AG10803 (cell line): ENCODE measurements around the gene CKM.

ENCODE experiments used
- DNase-seq: peaks from one replicate; pipeline ENCODE4 v3.0.0; 2010; ENCODE audit warnings: low read depth
- H3K4me3 ChIP-seq: 2 replicates; pipeline ENCODE4 v1.5.1; 2011; ENCODE audit warnings: mild to moderate bottlenecking, low read length, control low read depth
- TF ChIP-seq, protein P1 (sequence below): conservative IDR thresholded peaks from 2 replicates; pipeline ENCODE4 v1.5.1; 2011; ENCODE audit warnings: mild to moderate bottlenecking, low read length, control low read depth, inconsistent platforms

The CKM gene

DNA sequence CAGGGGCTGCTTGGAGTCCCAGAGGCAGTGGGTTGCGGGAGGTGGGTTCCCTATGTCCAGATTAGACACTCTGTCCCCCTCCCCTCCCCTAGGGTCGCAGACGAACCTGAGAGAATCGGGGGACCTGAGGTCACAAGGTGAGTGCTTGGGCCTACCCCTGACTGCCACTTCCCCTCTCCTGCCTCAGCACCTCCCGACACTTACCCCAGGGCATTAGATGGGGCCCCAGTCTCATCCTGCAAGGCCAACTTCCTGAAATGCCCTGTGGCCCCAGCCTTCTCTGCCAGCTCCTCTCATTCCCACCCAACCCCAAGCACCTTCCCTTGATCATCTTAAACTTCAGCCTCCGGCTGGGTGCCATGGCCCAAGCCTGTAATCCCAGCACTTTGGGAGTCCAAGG, 23.0 kb downstream of the CKM start:
- H3K4me3 ChIP-seq = no peak overlapping the region
- TF ChIP-seq, protein P1, sequence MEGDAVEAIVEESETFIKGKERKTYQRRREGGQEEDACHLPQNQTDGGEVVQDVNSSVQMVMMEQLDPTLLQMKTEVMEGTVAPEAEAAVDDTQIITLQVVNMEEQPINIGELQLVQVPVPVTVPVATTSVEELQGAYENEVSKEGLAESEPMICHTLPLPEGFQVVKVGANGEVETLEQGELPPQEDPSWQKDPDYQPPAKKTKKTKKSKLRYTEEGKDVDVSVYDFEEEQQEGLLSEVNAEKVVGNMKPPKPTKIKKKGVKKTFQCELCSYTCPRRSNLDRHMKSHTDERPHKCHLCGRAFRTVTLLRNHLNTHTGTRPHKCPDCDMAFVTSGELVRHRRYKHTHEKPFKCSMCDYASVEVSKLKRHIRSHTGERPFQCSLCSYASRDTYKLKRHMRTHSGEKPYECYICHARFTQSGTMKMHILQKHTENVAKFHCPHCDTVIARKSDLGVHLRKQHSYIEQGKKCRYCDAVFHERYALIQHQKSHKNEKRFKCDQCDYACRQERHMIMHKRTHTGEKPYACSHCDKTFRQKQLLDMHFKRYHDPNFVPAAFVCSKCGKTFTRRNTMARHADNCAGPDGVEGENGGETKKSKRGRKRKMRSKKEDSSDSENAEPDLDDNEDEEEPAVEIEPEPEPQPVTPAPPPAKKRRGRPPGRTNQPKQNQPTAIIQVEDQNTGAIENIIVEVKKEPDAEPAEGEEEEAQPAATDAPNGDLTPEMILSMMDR = no peak
- no peak for DNase-seq

DNA sequence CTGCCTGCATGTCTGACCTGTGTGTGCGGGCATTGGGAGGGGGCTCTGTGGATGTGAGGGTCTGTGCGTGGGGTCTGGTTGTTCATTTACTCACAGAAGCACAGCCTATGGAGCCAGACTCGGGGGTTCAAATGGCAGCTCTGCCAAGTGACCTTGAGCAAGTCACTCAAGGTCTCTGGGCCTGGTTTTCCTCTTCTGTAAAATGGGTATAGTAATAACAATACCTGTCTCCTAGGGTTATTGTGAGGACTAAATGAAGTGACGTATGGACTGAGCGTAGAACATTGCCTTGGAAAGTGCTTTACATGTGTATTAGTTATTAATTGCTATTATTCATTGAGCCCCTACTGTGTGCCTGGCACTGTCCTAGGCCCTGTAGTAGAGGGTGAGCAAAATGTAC, 24.4 kb downstream of the CKM start:
- no peak overlapping the region for H3K4me3 ChIP-seq
- TF ChIP-seq, protein P1 = no peak
- DNase-seq = no peak

DNA sequence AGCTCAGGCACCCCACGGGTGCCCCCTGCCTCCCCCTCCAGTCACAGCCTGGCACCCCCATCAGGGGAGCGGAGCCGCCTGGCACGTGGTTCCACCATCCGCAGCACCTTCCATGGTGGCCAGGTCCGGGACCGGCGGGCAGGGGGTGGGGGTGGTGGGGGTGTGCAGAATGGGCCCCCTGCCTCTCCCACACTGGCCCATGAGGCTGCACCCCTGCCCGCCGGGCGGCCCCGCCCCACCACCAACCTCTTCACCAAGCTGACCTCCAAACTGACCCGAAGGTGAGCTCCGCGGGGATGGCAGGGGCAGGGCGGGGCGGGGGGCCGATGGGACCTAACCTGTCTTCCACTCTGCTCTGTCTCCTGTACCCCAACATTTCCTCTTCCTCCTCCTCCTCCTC, 25.0 kb downstream of the CKM start:
- DNase-seq = no peak
- H3K4me3 ChIP-seq = no peak overlapping the region
- TF ChIP-seq, protein P1 = no peak

DNA sequence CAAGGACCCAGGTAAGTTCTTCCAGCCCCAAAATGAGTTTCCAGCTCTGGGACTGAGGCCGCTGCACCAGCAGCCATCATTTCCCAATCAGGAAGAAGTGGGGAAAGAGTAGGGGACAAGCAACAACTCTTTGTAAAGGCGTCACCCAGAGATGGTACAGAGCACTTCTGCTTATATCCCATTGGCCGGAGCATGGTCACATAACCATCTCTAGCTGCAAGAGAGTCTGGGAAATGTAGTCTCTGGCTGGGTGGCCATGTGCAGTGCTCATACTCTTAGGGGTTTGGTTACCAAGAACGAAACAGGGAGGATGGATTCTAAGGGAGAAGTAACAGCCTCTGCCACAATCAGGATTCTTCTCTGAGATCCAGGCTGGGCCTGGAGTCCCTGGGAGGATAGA, 26.3 kb downstream of the CKM start:
- no peak for DNase-seq
- TF ChIP-seq, protein P1 = no peak
- no peak overlapping the region for H3K4me3 ChIP-seq

DNA sequence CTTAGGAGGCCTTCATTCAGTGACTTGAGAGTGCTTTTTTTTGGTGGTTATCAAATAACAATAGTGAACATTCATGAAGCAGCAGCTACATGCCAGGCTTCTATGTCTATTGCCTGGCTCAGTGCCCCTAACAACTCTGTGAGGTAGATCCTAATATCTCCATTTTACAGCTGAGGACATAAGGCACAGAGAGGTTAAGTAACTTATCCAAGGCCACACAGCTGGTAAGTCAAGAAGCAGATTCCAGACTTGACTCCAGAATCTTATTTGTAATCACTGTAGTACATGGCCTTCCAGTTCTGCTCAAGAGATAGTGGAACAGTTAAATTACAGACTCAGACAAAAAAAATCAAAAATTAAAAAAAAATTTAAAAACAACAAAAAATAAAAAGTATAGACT, 26.8 kb downstream of the CKM start:
- DNase-seq = no peak
- TF ChIP-seq, protein P1 = no peak
- no peak overlapping the region for H3K4me3 ChIP-seq

DNA sequence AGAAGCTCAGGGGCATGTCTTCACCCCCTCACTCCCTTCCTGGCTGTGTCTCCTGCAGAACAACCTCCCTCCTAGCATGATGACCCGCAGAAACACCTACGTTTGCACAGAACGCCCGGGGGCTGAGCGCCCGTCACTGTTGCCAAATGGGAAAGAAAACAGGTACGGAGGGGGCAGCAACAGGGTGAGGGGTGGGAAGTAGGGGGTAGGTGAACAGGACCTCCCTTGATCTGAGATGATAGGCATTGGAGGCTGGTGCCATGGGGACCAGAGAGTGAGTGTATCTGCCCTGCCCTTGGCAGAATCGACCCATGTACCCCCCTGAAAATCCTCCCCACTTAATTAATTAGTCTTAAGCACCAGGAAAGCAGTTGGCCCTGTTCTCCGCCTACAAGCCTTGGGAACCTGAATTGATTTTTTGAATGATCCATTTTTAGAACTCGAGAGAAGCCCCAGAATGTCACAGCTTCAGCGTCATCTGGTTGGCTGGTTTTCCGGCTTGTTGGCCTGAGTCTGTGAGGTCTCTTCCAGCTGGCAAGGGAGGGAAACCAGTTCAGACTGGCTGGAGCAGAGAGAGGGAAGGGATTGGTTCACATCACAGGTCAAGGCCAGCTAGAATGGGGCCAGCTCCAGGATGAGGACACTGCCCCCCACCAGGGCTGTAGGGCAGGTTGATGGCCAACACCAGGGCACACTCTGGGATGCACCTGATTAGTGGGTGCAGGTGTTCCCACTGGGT, 28.2 kb downstream of the CKM start:
- H3K4me3 ChIP-seq = no peak overlapping the region
- DNase-seq = no peak
- TF ChIP-seq, protein P1 = no peak

DNA sequence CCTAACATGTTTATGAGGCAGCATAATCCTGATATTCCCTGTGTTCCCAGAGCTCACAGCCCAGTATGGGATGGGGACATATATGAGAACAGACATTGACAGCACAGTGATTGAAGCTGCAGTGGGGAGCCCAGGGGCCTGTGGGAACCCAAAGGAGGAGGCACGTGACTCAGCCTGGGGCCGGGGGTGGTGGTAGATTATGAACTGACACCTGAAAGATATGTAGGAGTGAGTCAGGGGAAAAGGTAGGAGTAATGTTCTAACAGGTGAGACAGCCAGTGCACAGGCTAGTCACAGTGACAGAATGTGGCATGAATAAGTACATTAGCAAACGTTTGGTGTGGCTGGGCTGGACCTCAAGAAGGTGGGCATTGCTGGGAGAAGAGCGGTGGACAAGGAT, 29.0 kb downstream of the CKM start:
- no peak for DNase-seq
- TF ChIP-seq, protein P1 = no peak
- no peak overlapping the region for H3K4me3 ChIP-seq
